ENCODE data around the gene ANKLE2. TPM values are rescaled to one million over a fixed set of nuclear protein-coding genes. Genes with fewer than 3 reads are reported as not detected.

Gene ANKLE2
- total and polyA plus RNA-seq, 10 of the 15 experiments (the other 5 are each of a cell fraction or from before 2014, with no cell fraction given), result 4.3 to 89.4 (median 53.0) TPM

DNA sequence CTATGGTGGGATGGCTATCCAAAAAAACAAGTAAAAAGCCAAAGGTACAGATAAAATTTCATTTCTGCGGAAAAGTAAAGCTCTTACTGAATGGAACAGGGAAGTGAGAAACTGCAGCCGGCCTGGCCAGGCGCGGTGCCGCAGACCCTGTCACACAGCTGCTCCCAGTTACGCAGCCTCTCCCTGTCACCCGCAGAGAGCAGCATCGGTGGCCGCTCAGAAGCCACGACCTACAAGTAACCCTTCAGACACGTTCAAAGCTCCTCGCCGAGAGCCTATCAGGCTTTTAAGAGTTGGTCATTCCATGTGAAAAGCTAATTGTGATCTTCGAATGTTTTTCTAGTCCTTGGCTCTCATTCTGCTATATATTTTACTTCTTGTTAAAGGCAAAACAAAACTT lies 11.0 kb upstream of the ANKLE2 start (continued):
- no peak for TF ChIP-seq ZSCAN29 (IDR thresholded peaks at IDR 0.05)
- TF ChIP-seq POU2F2 (IDR thresholded peaks at IDR 0.05; ENCODE audit: borderline replicate concordance, low read depth, low read length), result no peak
- no peak for TF ChIP-seq NR2F1 (conservative IDR thresholded peaks at IDR 0.05)
- peak; percentile 38 to 59; a peak in 2 of 4 replicates for TF ChIP-seq IKZF2 (IDR thresholded peaks at IDR 0.05)
- no peak; the same call in 1 of the 2 replicates for TF ChIP-seq IKZF1 (conservative IDR thresholded peaks at IDR 0.05)
- no peak for TF ChIP-seq RFX5 (IDR thresholded peaks at IDR 0.05; ENCODE audit: low read depth, low read length)
- TF ChIP-seq, protein P1, sequence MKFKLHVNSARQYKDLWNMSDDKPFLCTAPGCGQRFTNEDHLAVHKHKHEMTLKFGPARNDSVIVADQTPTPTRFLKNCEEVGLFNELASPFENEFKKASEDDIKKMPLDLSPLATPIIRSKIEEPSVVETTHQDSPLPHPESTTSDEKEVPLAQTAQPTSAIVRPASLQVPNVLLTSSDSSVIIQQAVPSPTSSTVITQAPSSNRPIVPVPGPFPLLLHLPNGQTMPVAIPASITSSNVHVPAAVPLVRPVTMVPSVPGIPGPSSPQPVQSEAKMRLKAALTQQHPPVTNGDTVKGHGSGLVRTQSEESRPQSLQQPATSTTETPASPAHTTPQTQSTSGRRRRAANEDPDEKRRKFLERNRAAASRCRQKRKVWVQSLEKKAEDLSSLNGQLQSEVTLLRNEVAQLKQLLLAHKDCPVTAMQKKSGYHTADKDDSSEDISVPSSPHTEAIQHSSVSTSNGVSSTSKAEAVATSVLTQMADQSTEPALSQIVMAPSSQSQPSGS (IDR thresholded peaks at IDR 0.05; ENCODE audit: low read length), result no peak
- TF ChIP-seq RCOR1 (conservative IDR thresholded peaks at IDR 0.05; ENCODE audit: low read depth, low read length), result no peak
- TF ChIP-seq, protein P2, sequence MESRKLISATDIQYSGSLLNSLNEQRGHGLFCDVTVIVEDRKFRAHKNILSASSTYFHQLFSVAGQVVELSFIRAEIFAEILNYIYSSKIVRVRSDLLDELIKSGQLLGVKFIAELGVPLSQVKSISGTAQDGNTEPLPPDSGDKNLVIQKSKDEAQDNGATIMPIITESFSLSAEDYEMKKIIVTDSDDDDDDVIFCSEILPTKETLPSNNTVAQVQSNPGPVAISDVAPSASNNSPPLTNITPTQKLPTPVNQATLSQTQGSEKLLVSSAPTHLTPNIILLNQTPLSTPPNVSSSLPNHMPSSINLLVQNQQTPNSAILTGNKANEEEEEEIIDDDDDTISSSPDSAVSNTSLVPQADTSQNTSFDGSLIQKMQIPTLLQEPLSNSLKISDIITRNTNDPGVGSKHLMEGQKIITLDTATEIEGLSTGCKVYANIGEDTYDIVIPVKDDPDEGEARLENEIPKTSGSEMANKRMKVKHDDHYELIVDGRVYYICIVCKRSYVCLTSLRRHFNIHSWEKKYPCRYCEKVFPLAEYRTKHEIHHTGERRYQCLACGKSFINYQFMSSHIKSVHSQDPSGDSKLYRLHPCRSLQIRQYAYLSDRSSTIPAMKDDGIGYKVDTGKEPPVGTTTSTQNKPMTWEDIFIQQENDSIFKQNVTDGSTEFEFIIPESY (IDR thresholded peaks at IDR 0.05), result no peak
- TF ChIP-seq SMAD5 (IDR thresholded peaks at IDR 0.05; ENCODE audit: low read depth), result no peak
- TF ChIP-seq NFYA (IDR thresholded peaks at IDR 0.05; ENCODE audit: borderline replicate concordance, low read depth, low read length), result no peak
- TF ChIP-seq BACH1 (IDR thresholded peaks at IDR 0.05; ENCODE audit: borderline replicate concordance), result peak; percentile 39; the same call in 1 of the 2 replicates
- TF ChIP-seq TARDBP (IDR thresholded peaks at IDR 0.05; ENCODE audit: borderline replicate concordance), result no peak
- peak; percentile 57; the same call in 1 of the 2 replicates for TF ChIP-seq EED (IDR thresholded peaks at IDR 0.05; ENCODE audit: low read depth)
- no peak for TF ChIP-seq ZNF207 (IDR thresholded peaks at IDR 0.05; ENCODE audit: borderline replicate concordance)
- TF ChIP-seq JUNB (IDR thresholded peaks at IDR 0.05), result no peak
- no peak for TF ChIP-seq RBBP5 (conservative IDR thresholded peaks at IDR 0.05)
- TF ChIP-seq CBX5 (IDR thresholded peaks at IDR 0.05; ENCODE audit: low read depth), result no peak
- TF ChIP-seq FOXM1 (IDR thresholded peaks at IDR 0.05; ENCODE audit: low read depth, low read length), result no peak
- no peak for TF ChIP-seq CBFB (IDR thresholded peaks at IDR 0.05; ENCODE audit: low read depth)
- TF ChIP-seq KAT2A (conservative IDR thresholded peaks at IDR 0.05; ENCODE audit: control insufficient read depth, low read depth, low read length), result no peak
- TF ChIP-seq MEF2B (IDR thresholded peaks at IDR 0.05; ENCODE audit: partially characterized antibody, poor library complexity, severe bottlenecking), result no peak
- no peak for TF ChIP-seq NFYB (IDR thresholded peaks at IDR 0.05; ENCODE audit: insufficient read depth, low read depth, low read length)
